ENCODE measurements around the gene SLC25A20.

The SLC25A20 gene

DNA sequence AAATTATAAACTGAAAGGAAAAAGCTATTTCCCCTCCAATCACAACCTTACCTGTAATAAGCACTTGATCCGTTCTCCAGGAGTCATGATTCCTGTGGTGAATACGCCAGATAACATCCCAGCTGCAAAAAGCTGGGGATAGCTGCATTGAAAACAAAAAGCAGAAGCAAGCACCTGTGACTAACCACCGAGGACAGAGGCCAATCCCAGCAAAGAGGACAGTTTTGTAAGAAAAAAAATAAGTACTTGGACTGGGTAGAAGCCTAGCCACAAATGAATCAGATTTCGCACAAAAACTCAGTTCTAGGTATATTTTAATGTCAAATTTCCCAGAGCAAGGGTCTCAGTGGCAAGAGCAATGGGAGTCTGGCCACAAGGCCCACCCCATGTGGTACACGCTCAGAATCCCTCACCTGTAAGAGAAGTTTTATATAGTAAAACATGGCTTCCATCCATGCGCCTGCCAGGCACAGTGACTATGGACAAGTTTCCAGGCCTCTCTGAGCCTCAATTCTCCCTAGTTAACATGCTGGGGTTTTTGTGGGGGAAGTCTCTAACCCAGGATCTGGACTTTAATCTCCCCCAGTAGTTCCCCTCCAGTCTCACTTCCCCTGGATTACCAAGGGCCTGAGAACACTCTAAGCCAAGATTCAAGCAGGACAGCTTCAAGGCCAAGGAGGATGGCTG, 19.2 kb downstream of the SLC25A20 start:
- ATAC-seq = no peak
- H3K4me3 Mint-ChIP-seq = no peak overlapping the region
- no peaks in the 10 kb centered on the region for H3K9me3 Mint-ChIP-seq
- no peaks in the 10 kb centered on the region for H3K4me1 Mint-ChIP-seq
- no peak for DNase-seq
- no peak overlapping the region for H3K27ac Mint-ChIP-seq
- no peaks in the 10 kb centered on the region for H3K27me3 Mint-ChIP-seq
- H3K36me3 Mint-ChIP-seq (ENCODE audit: low read depth) = peaks cover 4% of the 10 kb centered on the region

- Mint-ChIP-seq H3K4me1 (no peaks in the 10 kb centered on the region), H3K9me3 (no peaks in the 10 kb centered on the region), H3K27me3 (no peaks in the 10 kb centered on the region), H3K4me3 (no peak overlapping the region), H3K27ac (no peak overlapping the region), H3K36me3 (ENCODE audit: low read depth) (peaks cover 6% of the 10 kb centered on the region)
- no peak for ATAC-seq
- no peak for DNase-seq
These were observed 21.0 kb downstream of the SLC25A20 start for GRCh38 chr3:48877671-48878070.

DNA sequence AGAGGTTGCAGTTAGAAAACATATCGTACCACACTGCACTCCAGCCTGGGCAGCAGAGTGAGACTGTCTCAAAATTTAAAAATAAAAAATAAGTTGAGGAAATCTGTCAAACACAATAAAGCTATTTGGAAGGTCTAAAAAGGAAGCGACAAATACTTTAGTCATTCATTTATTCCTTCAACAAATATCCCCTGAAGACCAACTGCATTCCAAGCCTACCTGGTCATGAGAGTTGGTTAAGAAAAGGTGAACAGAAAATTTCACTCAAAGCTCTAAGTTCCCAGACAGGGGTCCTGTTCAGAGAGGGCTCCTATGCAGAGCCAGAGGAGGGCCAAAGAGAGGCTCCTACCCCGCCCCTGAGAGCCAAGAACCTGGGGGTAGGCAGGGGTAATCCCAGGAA, 35.6 kb downstream of the SLC25A20 start:
- H3K4me1 Mint-ChIP-seq = no peaks in the 10 kb centered on the region
- H3K27ac Mint-ChIP-seq = no peak overlapping the region
- no peaks in the 10 kb centered on the region for H3K9me3 Mint-ChIP-seq
- no peak for ATAC-seq
- H3K36me3 Mint-ChIP-seq (ENCODE audit: low read depth) = peaks cover 6% of the 10 kb centered on the region
- no peak for DNase-seq
- H3K4me3 Mint-ChIP-seq = no peak overlapping the region
- H3K27me3 Mint-ChIP-seq = no peaks in the 10 kb centered on the region

GRCh38 chr3:48859206-48859605, 39.5 kb downstream of the SLC25A20 start:
- H3K27ac Mint-ChIP-seq = no peak overlapping the region
- H3K9me3 Mint-ChIP-seq = no peaks in the 10 kb centered on the region
- no peaks in the 10 kb centered on the region for H3K4me1 Mint-ChIP-seq
- DNase-seq = no peak
- H3K4me3 Mint-ChIP-seq = no peak overlapping the region
- H3K36me3 Mint-ChIP-seq (ENCODE audit: low read depth) = peaks cover 9% of the 10 kb centered on the region
- H3K27me3 Mint-ChIP-seq = no peaks in the 10 kb centered on the region
- no peak for ATAC-seq

- Mint-ChIP-seq H3K36me3 (ENCODE audit: low read depth) (peaks cover 9% of the 10 kb centered on the region), H3K4me3 (no peak overlapping the region), H3K27ac (no peak overlapping the region), H3K4me1 (no peaks in the 10 kb centered on the region), H3K9me3 (no peaks in the 10 kb centered on the region), H3K27me3 (no peaks in the 10 kb centered on the region)
- no peak for DNase-seq
- no peak for ATAC-seq
These were observed 40.0 kb downstream of the SLC25A20 start for GRCh38 chr3:48858709-48859108.

GRCh38 chr3:48857641-48858040, 41.0 kb downstream of the SLC25A20 start:
- H3K27ac Mint-ChIP-seq = no peak overlapping the region
- peaks cover 9% of the 10 kb centered on the region for H3K36me3 Mint-ChIP-seq (ENCODE audit: low read depth)
- H3K4me3 Mint-ChIP-seq = no peak overlapping the region
- DNase-seq (no peak), ATAC-seq (no peak)
- no peaks in the 10 kb centered on the region for H3K4me1 Mint-ChIP-seq
- H3K9me3 Mint-ChIP-seq = no peaks in the 10 kb centered on the region
- H3K27me3 Mint-ChIP-seq = no peaks in the 10 kb centered on the region

GRCh38 chr3:48856469-48856868, 42.2 kb downstream of the SLC25A20 start:
- DNase-seq (no peak), ATAC-seq (no peak)
- Mint-ChIP-seq H3K27me3 (no peaks in the 10 kb centered on the region), H3K4me3 (no peak overlapping the region), H3K27ac (no peak overlapping the region), H3K9me3 (no peaks in the 10 kb centered on the region), H3K4me1 (no peaks in the 10 kb centered on the region), H3K36me3 (ENCODE audit: low read depth) (peaks cover 6% of the 10 kb centered on the region)

DNA sequence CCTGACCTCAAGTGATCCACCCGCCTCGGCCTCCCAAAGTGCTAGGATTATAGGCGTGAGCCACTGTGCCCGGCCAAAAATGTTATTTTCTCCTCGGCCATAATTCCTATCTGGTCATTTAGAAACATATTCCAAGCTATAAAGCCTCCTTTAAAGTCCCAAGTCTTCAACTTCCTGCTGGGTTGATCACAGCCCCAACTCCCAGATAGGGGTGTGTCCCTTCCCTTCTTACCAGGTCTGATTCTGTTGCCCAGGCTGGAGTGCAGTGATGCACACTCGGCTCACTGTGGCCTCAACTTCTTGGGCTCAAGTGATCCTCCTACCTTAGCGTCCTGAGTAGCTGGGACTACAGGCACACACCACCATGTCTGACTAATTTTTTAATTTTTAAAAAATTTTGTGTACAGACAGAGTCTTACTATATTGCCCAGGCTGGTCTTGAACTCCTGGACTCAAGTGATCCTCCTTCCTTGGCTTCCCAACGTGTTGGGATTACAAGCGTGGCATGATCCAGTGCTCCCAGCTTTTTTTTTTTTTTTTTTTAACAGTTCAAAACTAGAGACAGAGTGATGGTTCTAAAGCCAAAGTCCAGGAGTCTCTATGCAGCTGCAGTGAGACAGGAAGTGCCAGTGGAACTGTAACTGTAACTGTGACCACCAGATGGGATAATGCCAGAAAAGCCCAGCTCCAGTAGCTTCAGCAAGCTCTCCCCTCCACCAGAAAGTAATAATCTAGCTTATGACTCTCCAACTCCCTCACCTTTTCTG, 42.8 kb downstream of the SLC25A20 start:
- DNase-seq (no peak), ATAC-seq (no peak)
- no peaks in the 10 kb centered on the region for H3K9me3 Mint-ChIP-seq
- peaks cover 6% of the 10 kb centered on the region for H3K36me3 Mint-ChIP-seq (ENCODE audit: low read depth)
- H3K27ac Mint-ChIP-seq = no peak overlapping the region
- no peak overlapping the region for H3K4me3 Mint-ChIP-seq
- H3K27me3 Mint-ChIP-seq = no peaks in the 10 kb centered on the region
- H3K4me1 Mint-ChIP-seq = no peaks in the 10 kb centered on the region

GRCh38 chr3:48852151-48852550, 46.5 kb downstream of the SLC25A20 start:
- Mint-ChIP-seq H3K4me1 (peaks cover 7% of the 10 kb centered on the region), H3K4me3 (no peak overlapping the region), H3K36me3 (ENCODE audit: low read depth) (no peaks in the 10 kb centered on the region), H3K27ac (no peak overlapping the region), H3K9me3 (no peaks in the 10 kb centered on the region), H3K27me3 (no peaks in the 10 kb centered on the region)
- DNase-seq (no peak), ATAC-seq (no peak)

DNA sequence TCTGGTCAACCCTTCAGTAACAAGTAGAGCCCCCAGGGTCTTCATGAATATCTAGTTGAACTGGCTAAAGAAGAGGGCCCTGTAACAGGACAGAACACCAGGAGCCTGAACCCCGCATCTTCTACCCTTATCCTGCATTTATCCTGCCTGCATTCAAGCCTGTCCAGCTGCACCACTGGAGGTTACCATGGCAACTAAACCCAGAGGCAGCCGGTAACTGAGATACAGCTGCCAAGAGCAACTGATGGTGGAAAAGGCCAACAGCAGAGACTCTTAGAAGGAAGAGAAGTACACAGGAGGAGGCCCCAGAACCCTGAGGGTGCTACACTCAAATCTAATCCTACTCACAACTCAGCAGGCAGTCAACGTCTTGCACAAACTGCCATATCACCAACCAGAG, 47.3 kb downstream of the SLC25A20 start:
- no peaks in the 10 kb centered on the region for H3K36me3 Mint-ChIP-seq (ENCODE audit: low read depth)
- no peaks in the 10 kb centered on the region for H3K9me3 Mint-ChIP-seq
- ATAC-seq (no peak), DNase-seq (no peak)
- H3K27me3 Mint-ChIP-seq = no peaks in the 10 kb centered on the region
- H3K27ac Mint-ChIP-seq = no peak overlapping the region
- peaks cover 12% of the 10 kb centered on the region for H3K4me1 Mint-ChIP-seq
- no peak overlapping the region for H3K4me3 Mint-ChIP-seq

GRCh38 chr3:48848816-48849515, 49.7 kb downstream of the SLC25A20 start:
- Mint-ChIP-seq H3K27me3 (no peaks in the 10 kb centered on the region), H3K4me3 (no peak overlapping the region), H3K36me3 (ENCODE audit: low read depth) (peaks cover 7% of the 10 kb centered on the region), H3K27ac (no peak overlapping the region), H3K9me3 (no peaks in the 10 kb centered on the region), H3K4me1 (peaks cover 24% of the 10 kb centered on the region)
- ATAC-seq = no peak
- DNase-seq = no peak

DNA sequence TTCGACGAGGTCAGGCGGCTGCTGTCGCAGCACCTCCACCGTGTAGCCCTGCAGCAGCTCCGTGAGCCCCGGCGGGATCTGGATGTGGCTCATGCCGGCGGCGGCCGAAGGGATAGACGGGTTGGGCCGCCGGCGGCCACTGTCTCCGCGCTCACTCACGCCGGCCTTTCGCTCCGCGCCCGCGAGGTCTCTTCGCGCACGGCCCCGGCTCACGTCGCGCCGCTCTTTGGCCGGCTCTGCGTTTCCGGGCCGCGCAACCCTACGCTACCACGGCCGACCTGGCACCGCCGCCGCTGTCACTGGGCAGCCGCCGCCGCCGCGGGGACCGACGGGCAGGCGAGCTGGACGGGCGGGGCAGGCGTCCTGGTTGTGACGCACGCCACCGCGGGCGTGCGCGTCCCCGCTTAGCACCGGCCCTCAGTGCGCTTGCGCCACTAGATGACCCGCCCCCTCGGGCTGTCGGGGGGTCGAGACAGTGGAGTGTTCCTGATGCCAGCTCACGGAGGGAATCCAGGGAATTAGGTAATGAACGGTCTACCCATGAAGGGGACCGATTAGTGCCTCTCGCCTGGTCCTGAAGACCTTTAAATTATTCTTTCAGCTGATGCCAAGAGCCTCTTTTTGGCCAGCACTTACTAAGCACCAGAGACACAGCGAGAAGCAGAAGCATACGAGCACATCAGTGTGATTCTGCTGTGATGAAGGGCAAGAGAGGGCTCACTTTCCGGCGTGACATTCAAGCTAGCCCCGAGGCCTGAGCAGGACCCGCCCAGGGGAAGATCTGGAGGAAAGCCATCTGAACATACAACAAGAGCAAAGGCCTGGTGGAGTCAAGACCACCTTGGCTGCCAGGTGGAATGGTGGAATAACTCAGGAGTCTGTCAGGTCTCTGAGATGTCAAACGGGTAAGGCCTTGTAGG, 50.9 kb downstream of the SLC25A20 start, which contains the start of gene PRKAR2A:
PRKAR2A (minus strand) TSS at position 371 of the 920 bp plus-strand sequence; CDS start at position 93, 278 bp downstream.
- no peaks in the 10 kb centered on the region for H3K9me3 Mint-ChIP-seq
- peaks cover 7% of the 10 kb centered on the region for H3K36me3 Mint-ChIP-seq (ENCODE audit: low read depth)
- ATAC-seq (peak; percentile 87), DNase-seq (peak; percentile 90)
- peak within 1 kb of the TSS; percentile 91 for H3K27ac Mint-ChIP-seq
- peaks cover 24% of the 10 kb centered on the region for H3K4me1 Mint-ChIP-seq
- H3K27me3 Mint-ChIP-seq = no peaks in the 10 kb centered on the region
- peak within 1 kb of the TSS; percentile 85 for H3K4me3 Mint-ChIP-seq

GRCh38 chr3:48847053-48847503, 51.6 kb downstream of the SLC25A20 start:
- ATAC-seq = peak; percentile 55
- H3K9me3 Mint-ChIP-seq = no peaks in the 10 kb centered on the region
- peaks cover 7% of the 10 kb centered on the region for H3K36me3 Mint-ChIP-seq (ENCODE audit: low read depth)
- H3K4me3 Mint-ChIP-seq = peak overlapping the region; percentile 85
- H3K27me3 Mint-ChIP-seq = no peaks in the 10 kb centered on the region
- peak; percentile 62 for DNase-seq
- peaks cover 24% of the 10 kb centered on the region for H3K4me1 Mint-ChIP-seq
- H3K27ac Mint-ChIP-seq = peak overlapping the region; percentile 71

- DNase-seq = no peak
- no peaks in the 10 kb centered on the region for H3K9me3 Mint-ChIP-seq
- H3K27ac Mint-ChIP-seq = no peak overlapping the region
- H3K36me3 Mint-ChIP-seq (ENCODE audit: low read depth) = peaks cover 7% of the 10 kb centered on the region
- H3K4me3 Mint-ChIP-seq = no peak overlapping the region
- no peak for ATAC-seq
- H3K27me3 Mint-ChIP-seq = no peaks in the 10 kb centered on the region
- H3K4me1 Mint-ChIP-seq = peaks cover 24% of the 10 kb centered on the region
These were observed 53.5 kb downstream of the SLC25A20 start for GRCh38 chr3:48845170-48845569.

Data from activated naive CD8-positive, alpha-beta T cell treated with anti-CD3 and anti-CD28 coated beads, Interleukin-2, amount 50 U/mL, for 24 hours (primary cell).